Progenitor cell of endocrine pancreas (in vitro differentiated cells): ENCODE results near the gene ATAD5. TPM values are rescaled to one million over a fixed set of nuclear protein-coding genes. Genes with fewer than 3 reads are reported as not detected.

Experiments
- DNase-seq: peaks from one replicate; pipeline ENCODE4 v3.0.0; 2021; ENCODE audit warnings: low spot score; ENCODE audit not compliant: unreplicated experiment
- H3K27ac Mint-ChIP-seq: 2 replicates; pipeline ENCODE4 v1.8.0; 2021; ENCODE audit warnings: mild to moderate bottlenecking, moderate library complexity, mixed read lengths
- H3K27me3 Mint-ChIP-seq: 2 replicates; pipeline ENCODE4 v1.8.0; 2021; ENCODE audit warnings: mixed read lengths
- H3K36me3 Mint-ChIP-seq: 2 replicates; pipeline ENCODE4 v1.8.0; 2022; ENCODE audit warnings: mixed read lengths; ENCODE audit not compliant: insufficient read depth
- H3K4me1 Mint-ChIP-seq: 2 replicates; pipeline ENCODE4 v1.8.0; 2021; ENCODE audit warnings: low read depth, mixed read lengths
- H3K4me3 Mint-ChIP-seq: 2 replicates; pipeline ENCODE4 v1.8.0; 2021; ENCODE audit warnings: low read depth, mild to moderate bottlenecking, moderate library complexity, mixed read lengths
- H3K9me3 Mint-ChIP-seq: 2 replicates; pipeline ENCODE4 v1.8.0; 2021; ENCODE audit warnings: low read depth, mixed read lengths
- CTCF ChIP-seq: fragments of 200-600 bp; sonication (generic); IDR thresholded peaks from one replicate; pipeline ENCODE4 v1.5.0; 2021; ENCODE audit warnings: antibody characterized with exemption, mild to moderate bottlenecking; ENCODE audit not compliant: unreplicated experiment
- total RNA-seq: library from RNA; stranded (reverse); gene quantifications from 2 replicates; pipeline ENCODE4 v1.2.1, GENCODE V29; 2021

The ATAD5 gene
- total RNA-seq, 1 donor from 2014 or later = 14.0 TPM

- H3K4me3 Mint-ChIP-seq = no peak overlapping the region
- H3K4me1 Mint-ChIP-seq = peaks cover 4% of the 10 kb centered on the region
- H3K9me3 Mint-ChIP-seq = no peaks in the 10 kb centered on the region
- TF ChIP-seq CTCF = no peak
- no peak overlapping the region for H3K27ac Mint-ChIP-seq
- H3K27me3 Mint-ChIP-seq = peaks cover 14% of the 10 kb centered on the region
- DNase-seq = no peak
- H3K36me3 Mint-ChIP-seq = no peaks in the 10 kb centered on the region
These were observed 107.4 kb downstream of the ATAD5 start for GRCh38 chr17:30939051-30939689.

- Mint-ChIP-seq H3K9me3 (no peaks in the 10 kb centered on the region), H3K27ac (no peak overlapping the region), H3K4me3 (no peak overlapping the region), H3K27me3 (peaks cover 7% of the 10 kb centered on the region), H3K4me1 (peaks cover 4% of the 10 kb centered on the region), H3K36me3 (no peaks in the 10 kb centered on the region)
- peak; percentile 15 for TF ChIP-seq CTCF
- DNase-seq = no peak
These were observed 110.7 kb downstream of the ATAD5 start for GRCh38 chr17:30942308-30943079.

Other genes starting within 250 kb of the ATAD5 start
- gene CRLF3, start 7.3 kb upstream of the ATAD5 start, total RNA-seq = 11.3 and 13.5 TPM in 2 replicates
- gene TEFM, start 74.3 kb downstream of the ATAD5 start, total RNA-seq = 17.3 and 17.7 TPM in 2 replicates
- gene ADAP2, start 90.0 kb downstream of the ATAD5 start, total RNA-seq = 1.2 and 2.3 TPM in 2 replicates
- 5.6 and 6.9 TPM in 2 replicates for gene RNF135, start 139.1 kb downstream of the ATAD5 start, total RNA-seq